Left ventricle myocardium inferior (tissue), 1 donor: Measurements from ENCODE around the gene TNS3. TPM values are rescaled to one million over a fixed set of nuclear protein-coding genes. Genes with fewer than 3 reads are reported as not detected.

Experiments used
- DNase-seq: peaks from one replicate; pipeline ENCODE4 v3.0.0-alpha.2; 2020
- H3K27ac ChIP-seq: fragments of 200-600 bp; replicated peaks from 2 replicates; pipeline ENCODE4 v1.8.0; 2021
- H3K27me3 ChIP-seq: fragments of 200-600 bp; 2 replicates; pipeline ENCODE4 v1.8.0; 2021; ENCODE audit warnings: low read depth
- H3K36me3 ChIP-seq: fragments of 200-600 bp; 2 replicates; pipeline ENCODE4 v1.8.0; 2021
- H3K4me1 ChIP-seq: fragments of 200-600 bp; 2 replicates; pipeline ENCODE4 v1.8.0; 2021
- H3K4me3 ChIP-seq: fragments of 200-600 bp; 2 replicates; pipeline ENCODE4 v1.8.0; 2021; ENCODE audit warnings: mild to moderate bottlenecking, moderate library complexity
- H3K9me3 ChIP-seq: fragments of 200-600 bp; replicated peaks from 2 replicates; pipeline ENCODE4 v1.8.0; 2021
- intact Hi-C: fragments of 100-400 bp; cut with micrococcal nuclease; formaldehyde crosslinking; loops from one replicate; pipeline ENCODE4 v1.11.0; 2022
- total RNA-seq: library from RNA; stranded (reverse); fragmentation: NEBNext Ultra II Directional; extraction: Animal tissue kit (Norgen Biotek cat#: 25700); gene quantifications from one replicate; pipeline ENCODE4 v1.2.1, GENCODE V29; 2021
- TF ChIP-seq, protein P1 (sequence below): fragments of 200-600 bp; IDR thresholded peaks from 2 replicates; pipeline ENCODE4 v1.8.0; 2021; ENCODE audit warnings: antibody characterized with exemption, mild to moderate bottlenecking, borderline replicate concordance
- donor health status: DM: no; HTN: yes; CAD: no; lungs with severe emphysema.

TNS3 gene
- total RNA-seq, 1 donor from 2014 or later: 40.6 TPM

DNA sequence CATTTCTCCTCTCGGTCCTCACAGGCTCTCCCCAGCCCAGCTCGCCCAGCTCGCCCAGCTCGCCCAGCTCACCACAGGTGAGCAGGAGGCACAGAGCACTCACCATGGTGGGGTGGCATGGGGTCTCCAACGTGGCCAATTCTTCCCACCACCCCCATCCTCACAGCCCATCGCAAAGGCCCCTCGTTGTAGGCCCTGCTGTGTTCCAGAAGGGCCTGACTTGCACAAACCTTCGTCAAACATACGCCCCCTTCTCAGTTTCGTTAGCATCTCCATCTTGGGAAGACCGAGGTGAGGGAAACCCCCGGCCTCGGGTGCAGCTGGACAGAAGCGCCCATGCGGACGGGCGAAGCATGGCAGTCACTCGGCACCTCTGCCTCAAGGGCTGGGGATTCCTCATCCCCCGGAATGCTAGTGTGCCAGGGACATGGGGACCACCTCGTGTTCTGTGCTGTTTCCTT lies 304.6 kb downstream of the TNS3 start:
- H3K27me3 ChIP-seq: no peaks in the 10 kb centered on the region
- peaks cover 8% of the 10 kb centered on the region for H3K4me1 ChIP-seq
- intact Hi-C loops: no loop called here
- no peak overlapping the region for H3K4me3 ChIP-seq
- TF ChIP-seq, protein P1, sequence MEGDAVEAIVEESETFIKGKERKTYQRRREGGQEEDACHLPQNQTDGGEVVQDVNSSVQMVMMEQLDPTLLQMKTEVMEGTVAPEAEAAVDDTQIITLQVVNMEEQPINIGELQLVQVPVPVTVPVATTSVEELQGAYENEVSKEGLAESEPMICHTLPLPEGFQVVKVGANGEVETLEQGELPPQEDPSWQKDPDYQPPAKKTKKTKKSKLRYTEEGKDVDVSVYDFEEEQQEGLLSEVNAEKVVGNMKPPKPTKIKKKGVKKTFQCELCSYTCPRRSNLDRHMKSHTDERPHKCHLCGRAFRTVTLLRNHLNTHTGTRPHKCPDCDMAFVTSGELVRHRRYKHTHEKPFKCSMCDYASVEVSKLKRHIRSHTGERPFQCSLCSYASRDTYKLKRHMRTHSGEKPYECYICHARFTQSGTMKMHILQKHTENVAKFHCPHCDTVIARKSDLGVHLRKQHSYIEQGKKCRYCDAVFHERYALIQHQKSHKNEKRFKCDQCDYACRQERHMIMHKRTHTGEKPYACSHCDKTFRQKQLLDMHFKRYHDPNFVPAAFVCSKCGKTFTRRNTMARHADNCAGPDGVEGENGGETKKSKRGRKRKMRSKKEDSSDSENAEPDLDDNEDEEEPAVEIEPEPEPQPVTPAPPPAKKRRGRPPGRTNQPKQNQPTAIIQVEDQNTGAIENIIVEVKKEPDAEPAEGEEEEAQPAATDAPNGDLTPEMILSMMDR: no peak
- no peak for DNase-seq
- peaks cover 68% of the 10 kb centered on the region for H3K36me3 ChIP-seq
- no peaks in the 10 kb centered on the region for H3K9me3 ChIP-seq
- H3K27ac ChIP-seq: no peak overlapping the region

DNA sequence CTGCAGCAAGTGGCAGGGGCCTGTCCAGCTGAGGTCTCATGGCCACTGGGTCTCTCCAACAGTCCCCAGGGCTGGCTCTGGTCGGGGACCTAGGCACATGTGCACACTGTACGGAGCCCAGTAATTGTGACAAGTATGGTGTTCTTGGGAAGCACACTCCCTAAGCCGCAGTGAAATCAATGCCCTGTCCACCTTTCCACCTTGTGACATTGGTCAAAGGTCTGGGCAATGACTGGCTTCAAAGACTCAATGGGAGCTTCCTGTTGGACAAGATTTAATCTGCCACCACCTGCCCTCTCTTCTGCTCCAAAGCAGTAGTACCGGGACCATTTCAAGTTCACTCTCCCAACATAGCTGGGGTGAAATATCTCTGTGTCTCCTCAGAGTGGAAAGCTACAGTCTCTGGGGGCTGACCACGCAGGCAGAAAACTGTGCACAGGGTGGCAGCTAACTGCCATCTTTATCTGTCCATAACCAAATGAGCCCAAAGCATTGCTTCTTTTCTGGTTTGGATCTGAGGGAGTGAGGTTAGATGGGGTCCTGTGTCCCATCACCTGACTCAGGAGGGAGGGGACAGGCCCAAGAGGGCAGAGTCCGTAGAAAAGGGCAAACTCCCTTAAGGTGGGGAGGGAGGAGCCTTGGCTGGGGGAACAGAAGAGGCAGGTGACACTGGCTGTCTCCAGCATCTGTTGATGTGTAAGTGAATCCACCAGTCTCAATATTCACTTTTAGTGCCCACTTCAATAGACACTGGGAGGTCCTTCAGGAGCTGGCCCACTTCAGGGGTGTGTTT lies 307.7 kb downstream of the TNS3 start:
- no peaks in the 10 kb centered on the region for H3K27me3 ChIP-seq
- no peak overlapping the region for H3K27ac ChIP-seq
- TF ChIP-seq, protein P1: no peak
- intact Hi-C loops: no loop called here
- H3K4me1 ChIP-seq: peaks cover 8% of the 10 kb centered on the region
- H3K36me3 ChIP-seq: peaks cover 36% of the 10 kb centered on the region
- H3K4me3 ChIP-seq: no peak overlapping the region
- no peak for DNase-seq
- H3K9me3 ChIP-seq: peaks cover under 1% of the 10 kb centered on the region

DNA sequence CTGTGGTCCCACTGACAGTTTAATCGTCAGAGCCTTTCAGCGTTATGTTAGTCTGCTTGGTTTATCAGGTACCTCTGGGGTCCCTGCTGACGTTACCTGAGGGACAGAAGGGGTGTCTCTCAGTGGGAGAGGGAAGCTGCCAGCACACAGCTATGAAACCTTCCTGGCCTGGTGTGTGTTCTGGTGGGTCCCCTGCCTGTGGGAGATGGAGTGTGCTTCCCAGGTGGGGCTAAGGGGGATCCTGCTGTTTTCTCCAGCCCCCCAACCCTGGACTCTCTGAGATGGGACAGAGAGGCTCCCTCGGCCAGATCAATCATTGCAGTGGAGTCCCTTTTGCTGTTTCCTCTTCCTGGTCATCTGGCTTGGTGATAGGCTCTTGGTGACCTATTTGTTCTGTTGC lies 308.8 kb downstream of the TNS3 start:
- H3K27ac ChIP-seq: no peak overlapping the region
- TF ChIP-seq, protein P1: no peak
- peaks cover 26% of the 10 kb centered on the region for H3K36me3 ChIP-seq
- H3K27me3 ChIP-seq: no peaks in the 10 kb centered on the region
- H3K4me1 ChIP-seq: peaks cover 2% of the 10 kb centered on the region
- H3K9me3 ChIP-seq: peaks cover 11% of the 10 kb centered on the region
- DNase-seq: no peak
- intact Hi-C loops: no loop called here
- no peak overlapping the region for H3K4me3 ChIP-seq

DNA sequence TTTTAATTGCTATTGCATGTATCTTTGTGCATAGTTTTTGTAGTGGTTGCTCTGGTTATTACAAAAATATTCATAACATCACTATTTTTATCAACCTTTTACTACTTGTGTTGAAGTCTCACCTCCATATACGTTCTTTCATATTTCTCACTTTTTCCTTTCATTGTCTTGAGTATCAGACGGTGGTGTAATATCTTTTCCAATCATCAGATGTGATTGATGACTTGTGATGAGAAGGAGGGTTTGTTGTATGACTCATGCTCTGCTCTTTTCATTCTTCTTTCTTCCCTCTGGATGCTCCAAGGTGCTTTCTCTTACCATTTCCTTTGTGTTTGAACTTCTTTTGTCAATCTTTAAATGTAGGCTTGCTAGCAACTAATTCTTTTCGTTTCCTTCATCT lies 310.2 kb downstream of the TNS3 start:
- intact Hi-C loops: no loop called here
- Histone ChIP-seq H3K9me3 (peaks cover 16% of the 10 kb centered on the region), H3K36me3 (peaks cover 13% of the 10 kb centered on the region), H3K27me3 (no peaks in the 10 kb centered on the region), H3K4me3 (no peak overlapping the region), H3K27ac (no peak overlapping the region), H3K4me1 (peaks cover 5% of the 10 kb centered on the region)
- TF ChIP-seq, protein P1: no peak
- no peak for DNase-seq

DNA sequence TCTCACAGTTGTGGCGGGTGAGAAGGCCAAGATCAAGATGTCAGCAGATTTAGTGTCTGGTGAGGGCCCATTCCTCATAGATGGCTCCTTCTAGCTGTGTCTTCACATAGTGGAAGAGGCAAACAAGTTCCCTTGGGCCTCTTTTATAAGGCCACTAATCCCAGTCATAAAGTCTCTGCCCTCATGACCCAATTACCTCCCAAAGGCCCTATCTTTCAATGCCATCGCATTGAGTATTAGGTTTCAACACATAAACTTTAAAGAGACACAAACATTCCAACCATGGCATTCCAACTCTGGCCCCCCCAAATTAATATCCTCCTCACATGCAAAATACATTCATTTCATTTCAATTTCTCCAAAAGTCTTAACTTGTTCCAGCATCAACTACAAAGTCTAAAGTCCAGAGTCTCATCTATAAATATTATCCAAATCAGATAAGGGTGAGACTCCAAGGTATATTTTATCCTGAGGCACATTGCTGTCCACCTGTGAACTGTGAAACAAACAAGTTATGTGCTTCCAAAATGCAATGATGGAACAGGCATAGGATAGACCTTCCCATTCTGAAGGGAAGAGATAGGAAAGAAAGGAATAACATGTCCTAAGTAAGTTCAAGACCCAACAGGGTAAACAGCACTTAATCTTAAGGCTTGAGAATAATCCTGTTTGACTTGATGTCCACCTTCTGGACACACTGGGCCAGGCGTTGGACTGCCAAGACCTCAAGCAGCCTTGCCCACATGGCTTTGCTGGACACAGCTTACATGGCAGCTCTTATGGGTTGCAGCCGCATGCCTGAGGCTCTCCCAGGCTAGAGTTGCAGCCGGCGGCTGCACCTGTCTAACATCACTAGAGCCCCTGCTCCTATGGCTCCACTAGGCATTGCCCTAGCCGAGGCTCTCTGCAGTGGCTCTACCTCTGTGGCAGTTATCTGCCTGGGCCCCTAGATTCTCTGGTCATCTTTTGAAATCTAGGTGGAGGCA lies 312.8 kb downstream of the TNS3 start:
- TF ChIP-seq, protein P1: no peak
- Histone ChIP-seq H3K36me3 (no peaks in the 10 kb centered on the region), H3K4me3 (no peak overlapping the region), H3K27ac (no peak overlapping the region), H3K4me1 (peaks cover 17% of the 10 kb centered on the region), H3K27me3 (no peaks in the 10 kb centered on the region), H3K9me3 (peaks cover 16% of the 10 kb centered on the region)
- intact Hi-C loops: no loop called here
- DNase-seq: no peak
